K562 (cell line): Measurements from ENCODE around the gene STXBP4. TPM values are rescaled to one million over a fixed set of nuclear protein-coding genes. Genes with fewer than 3 reads are reported as not detected.

Source experiments
- ATAC-seq: fragments of 200-7000 bp; cut with Tn5 transposase; 3 replicates; pipeline ENCODE4 v1.9.1; 2020; ENCODE audit warnings: moderate library complexity
- BruUV-seq: library from RNA; stranded (reverse); fragments of 400-500 nt; replicated peaks from 2 replicates; lab custom pipeline; 2021; lab: Mats Ljungman, UMichigan
- CTCF ChIA-PET: fragments of 300-600 bp; formaldehyde crosslinking; extraction: SDS; loops from one replicate; lab custom pipeline; 2021; ENCODE audit warnings: low intra/inter-chr PET ratio; lab: Yijun Ruan, JAX
- POLR2A ChIA-PET: fragments of 300-600, 350-650 bp; sonication (Branson Sonifier 250); formaldehyde crosslinking; extraction: SDS; loops from one replicate; lab custom pipeline; 2021; ENCODE audit warnings: antibody characterized with exemption, inconsistent platforms; lab: Yijun Ruan, JAX
- DNase-seq, 4 experiments: peaks; one replicate each; pipeline versions ENCODE4 v3.0.0 to v3.0.0-alpha.2; 2011 to 2018; ENCODE audit warnings: low spot score in 3 of 4, mixed read lengths in 3 of 4; ENCODE audit errors: extremely low read depth in 1 of 4
- FAIRE-seq: peaks from 2 replicates; lab custom pipeline; 2011; peaks lifted over from hg19 to GRCh38; lab: Jason Lieb, UNC
- H2AFZ ChIP-seq: 2 replicates; pipeline ENCODE4 v1.6.0; 2011; ENCODE audit warnings: low read depth, low read length, control low read depth, inconsistent platforms
- H3K27ac ChIP-seq: fragments of 200-600 bp; 3 replicates; pipeline ENCODE4 v1.8.0; 2011; ENCODE audit warnings: low read depth, mild to moderate bottlenecking, control low read depth, inconsistent platforms, low read length, moderate library complexity, mixed read lengths; ENCODE audit errors: extremely low read depth
- H3K27me3 ChIP-seq, 2 experiments: fragments of 300-600 bp in 1 of 2; 2 replicates in 1 of 2; 3 replicates in 1 of 2; pipeline versions ENCODE4 v1.6.0 to v1.8.0; 2011; ENCODE audit warnings: inconsistent platforms in 2 of 2, low read length in 2 of 2, mild to moderate bottlenecking in 1 of 2, mixed read lengths in 1 of 2, moderate library complexity in 1 of 2; ENCODE audit not compliant: control insufficient read depth in 2 of 2, insufficient read depth in 2 of 2
- H3K36me3 ChIP-seq: fragments of 300-600 bp; 3 replicates; pipeline ENCODE4 v1.8.0; 2011; ENCODE audit warnings: mild to moderate bottlenecking, low read length, inconsistent platforms; ENCODE audit not compliant: control insufficient read depth, insufficient read depth
- H3K4me1 ChIP-seq, 2 experiments: fragments of 200-600 bp in 1 of 2; replicated peaks in 1 of 2; 2 replicates in 1 of 2; 3 replicates in 1 of 2; pipeline versions ENCODE4 v1.5.1 to v1.8.0; 2011; ENCODE audit warnings: inconsistent platforms in 2 of 2, low read length in 2 of 2, mild to moderate bottlenecking in 1 of 2, mixed read lengths in 1 of 2, moderate library complexity in 1 of 2; ENCODE audit not compliant: control insufficient read depth in 2 of 2, insufficient read depth in 2 of 2
- H3K4me2 ChIP-seq: 2 replicates; pipeline ENCODE4 v1.6.1; 2011; ENCODE audit warnings: low read length, control low read depth, inconsistent platforms, mixed read lengths; ENCODE audit not compliant: insufficient read depth
- H3K4me3 ChIP-seq: fragments of 200-600 bp; sonication (generic), shearing (Covaris generic); 2 replicates; pipeline ENCODE4 v1.5.1; 2016; ENCODE audit warnings: control low read depth, inconsistent platforms
- H3K79me2 ChIP-seq: fragments of 200-600 bp; 3 replicates; pipeline ENCODE4 v1.8.0; 2011; ENCODE audit warnings: low read length, inconsistent platforms; ENCODE audit not compliant: control insufficient read depth, insufficient read depth
- H3K9ac ChIP-seq, 2 experiments: 2 replicates each; pipeline versions ENCODE4 v1.6.0 to v1.6.1; 2011; ENCODE audit warnings: low read depth in 2 of 2, low read length in 2 of 2, control low read depth in 1 of 2, inconsistent platforms in 1 of 2, mild to moderate bottlenecking in 1 of 2, mixed read lengths in 1 of 2; ENCODE audit not compliant: insufficient read depth in 1 of 2
- H3K9me1 ChIP-seq: one replicate; pipeline ENCODE4 v1.6.0; 2011; ENCODE audit warnings: inconsistent platforms, mild to moderate bottlenecking, low read length, moderate library complexity; ENCODE audit not compliant: control insufficient read depth, insufficient read depth
- H3K9me3 ChIP-seq: replicated peaks from 2 replicates; pipeline ENCODE4 v1.5.1; 2011; ENCODE audit warnings: low read depth, low read length, inconsistent platforms; ENCODE audit not compliant: control insufficient read depth, insufficient read depth
- H4K20me1 ChIP-seq: replicated peaks from 2 replicates; pipeline ENCODE4 v1.6.1; 2011; ENCODE audit warnings: low read length, inconsistent platforms, mixed read lengths; ENCODE audit not compliant: control insufficient read depth, insufficient read depth
- AFF1 ChIP-seq, 2 experiments: fragments of 450-650 bp; IDR thresholded peaks; 2 replicates each; pipeline ENCODE4 v1.6.1; 2018; ENCODE audit warnings: mild to moderate bottlenecking in 2 of 2, low read depth in 1 of 2; ENCODE audit not compliant: partially characterized antibody in 2 of 2
- ARID3B ChIP-seq: fragments of 250-450 bp; sonication (Bioruptor Pico); IDR thresholded peaks from 2 replicates; pipeline ENCODE4 v1.4.0; 2020; ENCODE audit warnings: borderline replicate concordance
- BDP1 ChIP-seq: IDR thresholded peaks from 3 replicates; pipeline ENCODE4 v1.6.1; 2011; ENCODE audit not compliant: insufficient read length, insufficient read depth
- CHD1 ChIP-seq: fragments of 200-600 bp; sonication (generic); IDR thresholded peaks from one replicate; pipeline ENCODE4 v1.6.1; 2012; ENCODE audit warnings: mild to moderate bottlenecking, moderate library complexity, low read length, inconsistent platforms
- FOXA3 ChIP-seq, 2 experiments: fragments of 450-650 bp in 1 of 2; sonication (generic) in 1 of 2; formaldehyde crosslinking; IDR thresholded peaks in 1 of 2; conservative IDR thresholded peaks in 1 of 2; 2 replicates each; pipeline versions ENCODE4 v1.4.0 to v1.8.0; 2020 to 2022; ENCODE audit warnings: mild to moderate bottlenecking in 2 of 2, missing genetic modification reagents in 1 of 2
- HDAC8 ChIP-seq: fragments of 450-650 bp; IDR thresholded peaks from 2 replicates; pipeline ENCODE4 v1.6.1; 2016; ENCODE audit warnings: mild to moderate bottlenecking, missing genetic modification characterization, moderate library complexity, missing compliant biosample characterization
- KDM5B ChIP-seq: fragments of 200-600 bp; sonication (generic); IDR thresholded peaks from 2 replicates; pipeline ENCODE4 v1.6.1; 2012; ENCODE audit warnings: low read depth, mild to moderate bottlenecking, moderate library complexity, low read length, control low read depth, inconsistent platforms; ENCODE audit not compliant: insufficient replicate concordance
- PTRF ChIP-seq: fragments of 450-650 bp; IDR thresholded peaks from 2 replicates; pipeline ENCODE4 v1.6.1; 2016; ENCODE audit warnings: mild to moderate bottlenecking, missing genetic modification characterization, missing compliant biosample characterization
- ZBTB2 ChIP-seq: fragments of 450-650 bp; IDR thresholded peaks from 2 replicates; pipeline ENCODE4 v1.6.1; 2016; ENCODE audit warnings: antibody characterized with exemption
- ZEB2 ChIP-seq: fragments of 450-650 bp; IDR thresholded peaks from 2 replicates; pipeline ENCODE4 v1.6.1; 2016
- ZKSCAN3 ChIP-seq: fragments of 250-450 bp; sonication (Bioruptor Pico); IDR thresholded peaks from 2 replicates; pipeline ENCODE4 v1.4.0; 2020
- ZNF143 ChIP-seq: sonication (generic); formaldehyde crosslinking; IDR thresholded peaks from 2 replicates; pipeline ENCODE4 v1.9.0; 2022; ENCODE audit warnings: mild to moderate bottlenecking, missing genetic modification reagents
- WGBS: fragments of 100-300 bp; shearing (Covaris generic); methylation state at CpG from one replicate; pipeline ENCODE4 v1.1.6; 2016; ENCODE audit warnings: low coverage, mixed read lengths; ENCODE audit not compliant: insufficient coverage; ENCODE audit errors: missing lambda C conversion rate; 5-methylcytosine and 5-hydroxymethylcytosine counted together
- in situ Hi-C: fragments of 300-500 bp; cut with MboI; formaldehyde crosslinking; loops from 4 replicates; pipeline ENCODE4 v1.15.0; 2018; ENCODE audit warnings: inconsistent platforms, mixed read lengths
- intact Hi-C: fragments of 100-400 bp; cut with micrococcal nuclease; formaldehyde crosslinking; loops from 2 replicates; pipeline ENCODE4 v1.14.2; 2022
- polyA plus RNA-seq, 8 experiments: library from polyadenylated mRNA; depleted of rRNA in 4 of 8; stranded (reverse) in 5 of 8; unstranded in 3 of 8; fragments of >200 nt; fragmentation: Nextera tagmentation in 2 of 8; fragmentation: Illumina TruSeq in 1 of 8; extraction: Ambion mirVana in 2 of 8; extraction: Trizol in 1 of 8; gene quantifications; 2 replicates each; pipeline versions ENCODE4 v1.2.1 to v1.2.3, GENCODE V29; 2011 to 2014; ENCODE audit warnings: inconsistent platforms in 1 of 8, missing spikeins in 1 of 8
- total RNA-seq, 7 experiments: library from RNA; depleted of rRNA in 6 of 7; stranded (reverse); fragments of >200 nt in 6 of 7; fragmentation: Illumina TruSeq in 2 of 7; extraction: Trizol in 2 of 7; gene quantifications; 2 replicates each; pipeline versions ENCODE4 v1.2.1 to v1.2.3, GENCODE V29; 2011 to 2021; ENCODE audit warnings: low replicate concordance in 1 of 7

STXBP4 gene
- total and polyA plus RNA-seq, 9 of the 15 experiments (the other 6 are each of a cell fraction or from before 2014, with no cell fraction given): 11.6 to 23.2 (median 18.5) TPM

- ATAC-seq (no peak), DNase-seq (no peak), FAIRE-seq (no peak)
- BruUV-seq: no TSS peak
- Histone ChIP-seq H3K9me1 (no peaks in the 10 kb centered on the region), H2AFZ (no peak overlapping the region), H3K36me3 (no peaks in the 10 kb centered on the region), H4K20me1 (no peaks in the 10 kb centered on the region), H3K4me2 (no peak overlapping the region), H3K79me2 (no peaks in the 10 kb centered on the region), H3K27me3 (no peaks in the 10 kb centered on the region), H3K9me3 (no peaks in the 10 kb centered on the region), H3K4me1 (no peaks in the 10 kb centered on the region), H3K27ac (no peak overlapping the region), H3K9ac (no peak overlapping the region), H3K4me3 (no peak overlapping the region)
- 14% methylated on average over 2 of the region's 2 CpGs for WGBS
- intact Hi-C loops: loop anchor here (10.0 kb wide), 2 partner anchors 113 to 183 kb away; no protein-coding TSS in a partner anchor
- no peak for TF ChIP-seq AFF1 (IDR thresholded peaks at IDR 0.05; ENCODE audit: low read depth in 1 of 2, partially characterized antibody in 2 of 2)
- no peak for TF ChIP-seq HDAC8 (tag)
- TF ChIP-seq PTRF (tag): no peak
- no peak for TF ChIP-seq ZNF143 (CRISPR knock-in tag)
- no peak for TF ChIP-seq FOXA3 (CRISPR knock-in tag; conservative IDR thresholded peaks at IDR 0.05 in 1 of 2, IDR thresholded peaks at IDR 0.05 in 1 of 2)
- no peak for TF ChIP-seq ZEB2
- TF ChIP-seq ZBTB2: no peak
- no peak for TF ChIP-seq KDM5B
- no peak for TF ChIP-seq CHD1
- no peak for TF ChIP-seq BDP1
- no peak for TF ChIP-seq ARID3B
- TF ChIP-seq ZKSCAN3: no peak
- in situ Hi-C loops: no loop called here
- CTCF ChIA-PET: interaction anchor here (0.6 kb wide), 1 partner anchor 124 kb away, joined by 3 read pairs; no protein-coding TSS in a partner anchor
- POLR2A ChIA-PET: interaction anchor here (0.5 kb wide), 1 partner anchor 31 kb away, joined by 3 read pairs; no protein-coding TSS in a partner anchor
Observed at GRCh38 chr17:55177855-55178217, 209.3 kb downstream of the STXBP4 start.
